GM19239 (cell line): ENCODE data around the gene FLYWCH2.

Experiments
- DNase-seq: peaks from one replicate; pipeline ENCODE4 v3.0.0; 2011; ENCODE audit warnings: low spot score; ENCODE audit not compliant: insufficient read length
- FAIRE-seq: peaks from 2 replicates; lab custom pipeline; 2011; peaks lifted over from hg19 to GRCh38; lab: Jason Lieb, UNC

The FLYWCH2 gene

GRCh38 chr16:2852731-2853507 is 30.1 kb upstream of the FLYWCH2 start:
- FAIRE-seq (no peak), DNase-seq (no peak)

DNA sequence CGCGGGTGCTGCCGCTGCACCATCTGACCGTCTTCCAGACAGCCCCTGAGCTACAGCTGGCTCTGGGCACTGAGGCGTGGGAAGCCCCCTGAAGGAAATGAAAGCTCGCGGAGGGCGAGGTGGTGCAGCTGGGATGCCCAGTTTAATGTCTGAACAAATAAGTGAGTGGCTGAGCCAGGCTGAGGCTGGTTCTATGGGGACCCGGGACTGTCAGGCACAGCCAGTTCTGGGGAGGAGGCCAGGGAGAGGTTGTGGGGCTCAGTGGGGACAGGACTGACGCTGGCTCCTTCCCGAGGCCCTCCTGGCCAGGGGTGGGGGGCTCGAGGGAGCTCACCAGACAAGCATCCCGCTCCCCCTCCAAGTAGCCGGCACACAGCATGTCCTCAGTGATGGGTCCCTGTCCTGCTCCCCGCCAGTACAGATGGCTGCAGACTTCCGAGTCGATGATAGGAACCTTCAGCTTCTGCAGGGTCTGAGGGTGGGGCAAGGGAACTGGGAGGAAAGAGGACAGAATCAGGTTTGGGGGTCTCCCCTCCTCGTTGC is 29.4 kb upstream of the FLYWCH2 start:
- no peak for DNase-seq
- FAIRE-seq, result no peak

GRCh38 chr16:2854700-2855309 is 28.2 kb upstream of the FLYWCH2 start:
- DNase-seq, result no peak
- FAIRE-seq, result no peak

DNA sequence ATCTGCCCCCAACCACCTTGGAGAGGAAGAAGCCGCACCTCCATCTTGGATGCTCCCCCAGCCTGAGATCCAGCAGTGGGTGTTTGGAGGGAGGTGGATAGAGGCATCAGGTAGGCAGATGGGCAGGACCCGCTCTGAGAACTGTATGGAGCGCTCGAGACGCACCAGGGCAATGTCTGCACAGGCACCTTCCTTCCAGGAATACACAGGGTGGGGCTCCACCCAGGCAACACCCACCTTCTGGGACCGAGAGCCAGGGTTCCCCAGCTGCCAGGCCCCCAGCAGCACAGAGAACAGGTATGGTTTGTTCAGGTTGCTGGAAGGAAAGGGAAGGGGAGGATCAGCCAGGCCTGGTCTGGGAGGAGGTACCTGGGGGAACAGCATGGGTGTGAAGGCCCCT is 27.5 kb upstream of the FLYWCH2 start:
- FAIRE-seq (no peak), DNase-seq (no peak)

DNA sequence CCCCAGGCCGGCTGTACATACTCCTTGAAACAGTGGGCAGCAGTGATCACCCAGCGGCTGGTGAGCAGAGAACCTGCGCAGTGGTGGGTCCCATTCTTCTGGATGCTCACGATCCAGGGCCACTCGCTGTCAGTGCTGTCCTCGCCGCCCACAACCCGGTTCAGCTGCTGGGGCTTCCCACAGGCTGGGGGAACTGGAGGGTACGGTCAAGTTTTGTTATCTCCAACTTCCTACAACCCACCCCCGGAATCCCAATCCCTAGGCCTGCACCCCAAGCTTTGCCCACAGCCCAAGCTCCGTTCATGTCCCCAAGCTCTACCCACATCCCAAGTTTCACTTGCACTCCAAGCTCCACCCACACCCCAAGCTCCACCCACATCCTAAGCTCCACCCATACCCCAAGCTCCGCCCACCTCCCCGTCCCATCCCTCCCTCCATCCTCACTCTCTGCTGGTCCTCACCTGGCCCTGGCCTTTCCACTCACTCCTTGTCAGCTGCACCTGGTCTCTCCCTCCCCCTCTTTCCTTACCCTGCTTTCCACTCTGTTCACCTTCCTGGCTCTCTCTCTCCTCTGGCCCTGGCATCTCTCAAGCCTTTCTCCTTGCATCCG is 26.8 kb upstream of the FLYWCH2 start:
- DNase-seq, result no peak
- no peak for FAIRE-seq

- FAIRE-seq (no peak), DNase-seq (no peak)
These were observed 26.1 kb upstream of the FLYWCH2 start for GRCh38 chr16:2856686-2857450.

GRCh38 chr16:2857451-2858244 is 25.4 kb upstream of the FLYWCH2 start, which contains the start of gene PRSS22:
PRSS22 (minus strand) TSS chr16:2858170; CDS start chr16:2858104, 66 bp downstream.
- DNase-seq, result no peak
- no peak for FAIRE-seq

DNA sequence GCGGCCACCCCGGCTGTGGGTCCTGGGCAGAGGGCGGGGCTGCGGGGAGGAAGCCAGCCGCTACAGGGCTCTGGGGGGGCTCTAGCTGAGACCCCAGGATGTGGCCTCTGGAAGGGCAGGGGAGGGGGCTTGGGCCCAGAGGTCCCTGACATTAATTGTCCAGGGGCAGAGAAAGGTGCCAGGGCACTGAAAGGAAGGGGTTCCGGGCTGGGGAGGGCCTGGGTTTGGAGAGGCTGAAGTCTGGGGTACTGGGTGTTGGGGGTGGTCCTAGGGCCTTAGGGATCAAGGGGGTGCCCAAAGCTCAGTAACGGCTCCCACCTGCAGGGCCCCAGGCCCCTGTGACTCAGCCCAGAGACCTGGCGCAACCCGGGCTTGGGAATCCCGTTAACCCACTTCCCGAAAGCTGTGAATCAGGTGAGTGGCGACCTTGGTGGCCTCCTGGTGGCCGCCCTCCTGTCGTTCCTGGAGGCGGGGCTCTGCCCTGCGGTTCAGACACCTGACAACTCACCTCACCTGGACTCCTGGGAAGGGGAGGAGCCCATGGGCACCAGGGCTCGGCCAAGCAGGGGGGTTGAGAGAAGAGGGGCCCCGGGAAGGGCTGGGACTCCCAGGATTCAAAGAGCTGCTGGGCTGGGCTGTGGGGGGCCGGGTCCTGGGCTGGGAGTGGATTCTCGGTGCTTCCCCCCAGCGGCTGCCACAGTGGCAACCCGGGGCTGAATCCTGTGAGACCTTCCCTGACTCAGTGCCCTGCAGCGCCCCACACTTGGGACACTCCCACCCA is 24.6 kb upstream of the FLYWCH2 start:
- DNase-seq (no peak), FAIRE-seq (no peak)

DNA sequence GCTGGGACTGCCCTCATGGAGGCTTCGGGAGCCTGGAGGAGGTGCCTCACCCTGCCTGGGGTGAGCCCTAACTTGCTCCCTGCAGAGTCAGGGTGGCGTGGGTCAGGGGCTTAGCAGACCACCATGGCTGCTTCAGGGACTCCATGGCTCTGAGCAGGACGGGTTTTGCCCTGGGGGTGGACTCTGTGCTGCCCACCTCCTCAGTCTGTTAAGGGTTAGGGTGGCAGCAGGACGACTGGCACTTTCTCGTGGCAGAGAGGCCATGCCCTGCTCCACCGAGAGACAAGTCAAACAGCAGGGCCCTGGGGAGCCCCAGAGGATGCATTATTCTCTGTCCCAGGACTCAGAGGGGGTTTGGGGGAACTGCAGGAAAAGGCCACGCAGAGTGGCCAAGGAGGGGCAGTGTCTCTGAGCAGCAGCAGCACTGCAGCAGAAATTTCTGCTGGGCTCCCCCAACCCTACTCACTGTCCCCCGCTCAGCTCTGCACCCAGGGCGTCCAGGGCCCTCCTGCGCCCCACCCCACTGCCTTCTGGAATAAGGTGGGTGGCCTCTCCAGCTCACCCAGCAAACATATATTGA is 23.2 kb upstream of the FLYWCH2 start:
- FAIRE-seq (no peak), DNase-seq (no peak)

GRCh38 chr16:2860826-2861567 is 22.0 kb upstream of the FLYWCH2 start:
- FAIRE-seq, result no peak
- DNase-seq, result no peak

DNA sequence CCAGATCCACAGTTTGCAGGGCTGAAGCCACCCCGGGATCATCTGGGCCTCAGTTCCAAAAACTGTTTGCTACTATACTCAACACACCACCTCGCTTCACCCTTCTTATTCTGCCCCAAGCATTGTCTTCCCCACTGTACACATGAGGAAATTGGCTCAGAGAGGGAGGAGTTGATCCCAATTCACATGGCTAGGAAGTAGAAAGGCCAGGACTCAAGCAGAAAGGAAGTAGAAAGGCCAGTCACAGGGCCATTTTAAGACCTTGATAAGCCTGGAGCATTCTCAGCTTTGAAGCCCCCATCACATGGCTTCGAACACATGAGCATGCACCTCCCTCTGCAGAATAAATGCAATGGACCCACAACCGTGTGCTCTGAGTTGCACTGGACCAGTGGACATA is 17.4 kb upstream of the FLYWCH2 start:
- DNase-seq, result no peak
- no peak for FAIRE-seq

GRCh38 chr16:2866431-2866830 is 16.6 kb upstream of the FLYWCH2 start:
- FAIRE-seq (no peak), DNase-seq (no peak)

DNA sequence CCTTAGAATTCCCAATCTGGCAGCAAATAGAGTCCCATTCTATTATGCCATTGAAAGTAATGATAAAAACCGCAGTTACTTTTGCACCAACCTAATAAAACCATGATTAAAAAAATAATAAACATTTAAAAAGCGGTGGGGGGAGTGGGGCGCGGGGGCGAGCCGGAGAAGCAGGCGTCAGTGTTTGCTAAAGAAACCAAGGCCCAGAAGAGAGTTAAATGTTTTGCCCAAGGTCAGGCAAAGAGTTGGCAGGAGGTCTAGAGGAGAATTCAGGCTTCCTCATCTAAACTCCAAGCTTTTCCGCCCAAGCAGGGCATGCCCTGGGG is 15.4 kb upstream of the FLYWCH2 start:
- no peak for FAIRE-seq
- no peak for DNase-seq

DNA sequence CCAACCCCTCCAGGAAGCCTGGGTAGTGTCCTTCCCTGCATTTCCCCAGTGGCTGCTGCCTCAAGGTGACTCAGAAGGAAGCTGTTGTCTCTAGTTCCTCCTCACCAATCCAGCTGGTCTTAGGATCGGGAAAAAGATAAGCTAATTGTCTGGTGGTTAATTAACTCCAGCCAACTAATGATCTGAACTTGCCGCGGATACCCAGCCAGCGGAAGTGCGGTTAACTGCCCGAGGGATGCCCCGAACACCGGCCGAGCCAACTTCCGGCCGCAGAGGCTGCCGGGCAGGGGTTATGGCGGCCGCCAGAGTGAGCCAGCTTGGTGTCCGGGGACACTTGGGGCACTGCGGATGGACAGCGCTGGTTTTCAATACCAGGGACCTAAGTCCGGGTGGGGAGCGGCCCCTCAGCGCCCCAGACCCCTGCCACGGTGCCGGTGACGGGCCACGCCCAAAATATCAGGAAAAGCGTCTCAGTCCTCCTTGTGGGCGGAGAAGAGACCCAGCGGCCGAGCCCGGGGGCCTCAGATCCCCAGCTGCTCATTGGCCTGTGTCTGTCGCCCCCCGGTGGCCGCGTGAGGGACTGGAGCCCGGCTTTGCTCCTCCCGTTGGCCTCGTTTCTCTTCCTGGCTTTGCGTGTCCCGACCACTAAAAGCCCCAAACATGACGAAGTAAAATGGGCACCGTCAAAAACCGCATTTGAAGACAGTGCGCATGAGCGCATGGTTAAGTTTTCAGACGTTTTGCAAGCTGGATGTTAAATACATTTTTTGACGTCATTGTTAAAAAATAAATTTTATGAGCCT is 14.8 kb upstream of the FLYWCH2 start:
- DNase-seq (peak; percentile 98), FAIRE-seq (peak; percentile 97)

GRCh38 chr16:2871926-2872325 is 11.1 kb upstream of the FLYWCH2 start:
- no peak for FAIRE-seq
- no peak for DNase-seq

GRCh38 chr16:2874032-2874911 is 8.7 kb upstream of the FLYWCH2 start:
- no peak for DNase-seq
- FAIRE-seq, result no peak
